OCI-LY7 (cell line): Measurements from ENCODE around the gene LACTB. TPM values are rescaled to one million over a fixed set of nuclear protein-coding genes. Genes with fewer than 3 reads are reported as not detected.

Source experiments
- BruUV-seq: library from RNA; stranded (reverse); fragments of 400-500 nt; replicated peaks from 2 replicates; lab custom pipeline; 2021; lab: Mats Ljungman, UMichigan
- CTCF ChIA-PET: fragments of 300-600 bp; sonication (Branson Sonifier 250); formaldehyde crosslinking; loops from one replicate; lab custom pipeline; 2022; ENCODE audit warnings: antibody characterized with exemption; ENCODE audit not compliant: unreplicated experiment; lab: Charles Lee
- POLR2A ChIA-PET: fragments of 300-600 bp; sonication (Branson Sonifier 250); formaldehyde crosslinking; loops from one replicate; lab custom pipeline; 2022; ENCODE audit warnings: antibody characterized with exemption; lab: Charles Lee
- DNase-seq: peaks from one replicate; pipeline ENCODE4 v3.0.0-alpha.2; 2015; ENCODE audit warnings: low spot score
- H2AFZ ChIP-seq: fragments of 200-600 bp; sonication (generic), shearing (Covaris generic); 2 replicates; pipeline ENCODE4 v1.6.1; 2014; ENCODE audit warnings: mild to moderate bottlenecking, antibody characterized with exemption, low read length, moderate library complexity
- H3K27ac ChIP-seq: fragments of 200-600 bp; sonication (generic); 2 replicates; pipeline ENCODE4 v1.5.1; 2014; ENCODE audit warnings: mixed run types, low read depth, mild to moderate bottlenecking, moderate library complexity, low read length, inconsistent platforms; ENCODE audit not compliant: poor library complexity, severe bottlenecking
- H3K36me3 ChIP-seq: fragments of 200-600 bp; sonication (generic); 2 replicates; pipeline ENCODE4 v1.6.1; 2014; ENCODE audit warnings: mild to moderate bottlenecking, antibody characterized with exemption, low read length, moderate library complexity, mixed read lengths; ENCODE audit not compliant: insufficient read depth
- H3K4me1 ChIP-seq: fragments of 200-600 bp; sonication (generic); 2 replicates; pipeline ENCODE4 v1.5.1; 2014; ENCODE audit warnings: mild to moderate bottlenecking, low read length; ENCODE audit not compliant: insufficient read depth, poor library complexity, severe bottlenecking
- H3K4me2 ChIP-seq: fragments of 200-600 bp; sonication (generic); 2 replicates; pipeline ENCODE4 v1.6.1; 2014; ENCODE audit warnings: mild to moderate bottlenecking, low read length
- H3K4me3 ChIP-seq: fragments of 200-600 bp; sonication (generic); 2 replicates; pipeline ENCODE4 v1.5.1; 2014; ENCODE audit warnings: mild to moderate bottlenecking, low read depth, low read length; ENCODE audit not compliant: poor library complexity, severe bottlenecking
- H3K79me2 ChIP-seq: fragments of 200-600 bp; sonication (generic); 2 replicates; pipeline ENCODE4 v1.6.1; 2016; ENCODE audit warnings: low read depth, mild to moderate bottlenecking, low read length, moderate library complexity, mixed read lengths; ENCODE audit not compliant: insufficient read depth
- H3K9me2 ChIP-seq: fragments of 200-600 bp; sonication (generic); 2 replicates; pipeline ENCODE4 v1.6.1; 2016; ENCODE audit warnings: mild to moderate bottlenecking, low read length, mixed read lengths; ENCODE audit not compliant: insufficient read depth
- H3K9me3 ChIP-seq: fragments of 200-600 bp; sonication (generic); 2 replicates; pipeline ENCODE4 v1.6.1; 2014; ENCODE audit warnings: mild to moderate bottlenecking, mixed run types, low read length, mixed read lengths
- H4K20me1 ChIP-seq: fragments of 200-600 bp; sonication (generic); 2 replicates; pipeline ENCODE4 v1.6.1; 2014; ENCODE audit warnings: mild to moderate bottlenecking, antibody characterized with exemption, low read length, moderate library complexity, mixed read lengths; ENCODE audit not compliant: insufficient read depth
- CTCF ChIP-seq: fragments of 200-600 bp; sonication (generic); conservative IDR thresholded peaks from 2 replicates; pipeline ENCODE4 v1.5.1; 2014; ENCODE audit warnings: mild to moderate bottlenecking, antibody characterized with exemption, low read length, moderate library complexity, mixed read lengths
- EZH2phosphoT487 ChIP-seq: fragments of 200-600 bp; sonication (generic); IDR thresholded peaks from 2 replicates; pipeline ENCODE4 v1.6.1; 2018; ENCODE audit warnings: low read depth, borderline replicate concordance, mild to moderate bottlenecking, mixed run types, antibody characterized with exemption, low read length, moderate library complexity, mixed read lengths
- intact Hi-C: fragments of 100-400 bp; cut with micrococcal nuclease; formaldehyde crosslinking; loops from one replicate; pipeline ENCODE4 v1.10.0; 2022; ENCODE audit not compliant: unreplicated experiment
- total RNA-seq, 2 experiments: library from RNA; depleted of rRNA in 1 of 2; stranded (reverse); fragments of >200 nt in 1 of 2; shearing (Covaris generic) in 1 of 2; gene quantifications; 2 replicates each; pipeline ENCODE4 v1.2.3, GENCODE V29; 2014 to 2022

LACTB gene
- total RNA-seq, 2 experiments from 2014 or later: 3.2 to 7.2 TPM

DNA sequence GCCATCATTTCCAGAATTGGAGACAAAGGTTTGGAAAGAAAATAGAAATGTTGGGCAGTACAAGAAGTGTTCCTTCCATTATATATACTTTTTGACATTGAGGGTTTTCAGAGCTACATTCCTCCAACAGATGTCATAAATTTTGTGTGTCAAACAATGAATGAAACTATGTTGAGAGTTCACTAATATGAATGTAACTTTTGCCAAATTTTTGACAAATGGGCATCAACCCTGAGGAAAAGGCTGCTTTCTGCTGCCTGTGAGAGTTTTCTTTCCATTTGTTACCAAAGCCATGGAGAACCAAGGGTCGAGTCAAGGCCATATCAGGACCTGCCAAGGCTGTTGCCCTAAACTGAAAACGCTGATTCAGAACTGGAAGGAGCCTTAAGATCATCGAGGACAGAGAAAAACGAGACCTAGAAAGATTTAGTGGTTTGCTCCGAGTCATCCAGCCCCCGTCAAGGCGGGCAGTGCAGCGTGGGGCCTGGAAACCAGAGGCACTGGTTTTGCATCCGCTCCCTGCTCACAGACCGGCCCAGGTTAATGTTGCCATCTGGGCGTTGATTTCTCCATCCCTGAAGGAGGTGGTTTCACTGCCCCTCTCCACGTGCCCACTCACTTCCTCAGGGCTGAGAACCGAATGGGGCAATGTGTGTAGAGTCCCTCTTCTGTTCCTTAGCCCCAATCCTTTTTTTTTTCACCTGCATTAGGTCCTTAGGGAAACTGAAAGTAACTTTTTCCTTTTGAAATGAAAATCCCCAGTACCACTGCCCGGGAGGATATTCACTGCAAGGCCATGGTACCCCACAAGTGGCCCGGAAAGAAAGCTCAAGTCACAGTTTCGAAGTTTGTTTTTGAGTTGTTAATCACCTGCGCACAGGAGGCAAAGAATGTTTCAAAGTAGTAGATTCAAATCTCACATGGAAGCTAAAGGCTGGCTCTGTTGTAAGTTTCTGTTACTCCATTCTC, 46.4 kb upstream of the LACTB start:
- BruUV-seq: no TSS peak

GRCh38 chr15:63075984-63076713, 45.5 kb upstream of the LACTB start:
- CTCF ChIA-PET: no interaction called here

More for the DNA sequence above, 46.4 kb upstream of the LACTB start:
- no peaks in the 10 kb centered on the region for H3K9me3 ChIP-seq
- no peak overlapping the region for H2AFZ ChIP-seq
- no peak for DNase-seq
- H3K4me3 ChIP-seq: no peak overlapping the region
- H3K4me1 ChIP-seq: no peaks in the 10 kb centered on the region
- no peak overlapping the region for H3K27ac ChIP-seq
- H3K79me2 ChIP-seq: no peaks in the 10 kb centered on the region
- no peaks in the 10 kb centered on the region for H3K36me3 ChIP-seq
- no peak overlapping the region for H3K4me2 ChIP-seq
- POLR2A ChIA-PET: interaction anchor here (0.7 kb wide), 2 partner anchors 554 to 876 kb away, joined by 3 read pairs; no protein-coding TSS in a partner anchor
- CTCF ChIA-PET: no interaction called here
- intact Hi-C loops: no loop called here
- H4K20me1 ChIP-seq: no peaks in the 10 kb centered on the region
- TF ChIP-seq EZH2phosphoT487 (no peak), CTCF (no peak)
- no peaks in the 10 kb centered on the region for H3K9me2 ChIP-seq

More at GRCh38 chr15:63075984-63076713, 45.5 kb upstream of the LACTB start:
- POLR2A ChIA-PET: interaction anchor here (0.7 kb wide), 2 partner anchors 555 to 877 kb away, joined by 3 read pairs; no protein-coding TSS in a partner anchor
- no peak overlapping the region for H3K4me3 ChIP-seq
- H3K27ac ChIP-seq: no peak overlapping the region
- H3K4me1 ChIP-seq: no peaks in the 10 kb centered on the region
- BruUV-seq: no TSS peak
- no peak overlapping the region for H3K4me2 ChIP-seq
- H3K9me3 ChIP-seq: no peaks in the 10 kb centered on the region
- H4K20me1 ChIP-seq: no peaks in the 10 kb centered on the region
- no peak for DNase-seq
- TF ChIP-seq EZH2phosphoT487 (no peak), CTCF (no peak)
- H3K79me2 ChIP-seq: no peaks in the 10 kb centered on the region
- no peaks in the 10 kb centered on the region for H3K9me2 ChIP-seq
- H3K36me3 ChIP-seq: no peaks in the 10 kb centered on the region
- H2AFZ ChIP-seq: no peak overlapping the region
- intact Hi-C loops: no loop called here
